GDM1 (cell line): ENCODE measurements around the gene FNTB.

ENCODE experiments used
- DNase-seq: peaks from one replicate; lab custom pipeline; 2025; lab: John Stamatoyannopoulos, UW

The FNTB gene

DNA sequence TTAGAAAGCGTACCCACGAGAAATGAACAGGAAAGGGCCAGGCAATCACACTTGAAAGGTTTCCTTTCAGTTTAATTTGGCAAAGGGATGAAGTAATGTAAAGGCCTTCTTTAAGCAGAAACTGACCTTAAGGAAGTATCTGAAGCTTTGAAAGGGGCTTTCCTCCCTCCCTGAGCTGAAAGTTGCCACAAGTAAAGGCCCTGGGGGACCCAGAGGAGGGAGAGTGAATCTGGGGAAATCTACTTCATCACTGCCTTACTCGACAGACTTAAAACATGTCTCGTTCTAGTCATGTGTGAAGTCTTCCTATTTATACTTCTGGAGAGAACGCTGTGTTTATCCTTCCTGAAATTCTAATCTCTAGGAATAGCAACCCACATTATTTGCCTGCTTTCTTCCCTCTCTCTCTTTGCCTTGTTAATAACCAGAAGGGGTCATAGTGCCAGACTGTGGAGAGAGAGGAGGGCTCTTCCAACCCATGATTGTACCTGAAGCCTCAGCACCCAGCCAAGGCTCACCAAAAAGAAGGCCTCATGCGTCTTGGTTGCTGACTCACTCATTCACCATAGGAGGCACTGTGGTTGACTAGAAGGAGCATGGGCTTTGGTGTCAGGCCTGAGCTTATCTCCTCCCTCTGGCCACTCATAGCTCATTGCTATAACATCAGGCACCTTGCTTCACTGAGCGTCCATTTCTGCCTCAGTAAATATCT lies 33.9 kb upstream of the FNTB start:
- no peak for DNase-seq

DNA sequence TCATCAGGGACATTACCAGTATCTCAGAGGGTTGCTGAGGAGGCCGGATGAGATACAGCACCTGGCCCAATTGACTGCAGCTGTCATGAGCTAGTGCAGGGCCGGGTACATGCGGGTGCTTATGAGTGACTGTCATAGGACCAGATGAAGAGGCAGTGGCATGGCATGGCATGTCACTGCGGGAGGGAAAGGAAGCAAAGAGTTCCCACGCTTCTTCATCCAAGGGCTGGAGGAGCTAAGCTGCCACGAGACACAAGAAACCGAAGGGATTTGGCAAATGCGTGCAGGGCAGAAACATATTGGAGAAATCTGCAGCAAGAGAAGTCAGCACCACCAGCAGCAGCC lies 33.4 kb upstream of the FNTB start:
- no peak for DNase-seq

DNA sequence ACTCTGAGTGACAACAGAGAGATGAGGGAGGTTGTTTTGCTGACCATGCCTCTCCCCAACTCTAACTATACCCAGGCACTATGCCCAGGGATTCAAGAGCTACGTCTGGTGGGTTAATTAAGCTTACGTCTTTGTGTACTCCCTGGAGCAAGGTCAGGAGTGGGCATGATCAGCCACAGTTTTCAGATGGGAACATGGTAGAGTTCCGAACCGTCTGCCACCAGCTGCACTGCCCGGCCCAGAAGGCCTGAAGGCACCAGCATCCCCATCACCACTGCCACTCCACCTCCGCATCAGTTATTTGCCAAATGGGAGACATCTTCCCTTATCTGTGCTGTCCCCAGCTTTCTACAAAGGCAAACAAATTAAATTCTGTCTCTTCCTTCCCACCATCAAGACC lies 33.0 kb upstream of the FNTB start:
- DNase-seq: no peak

DNA sequence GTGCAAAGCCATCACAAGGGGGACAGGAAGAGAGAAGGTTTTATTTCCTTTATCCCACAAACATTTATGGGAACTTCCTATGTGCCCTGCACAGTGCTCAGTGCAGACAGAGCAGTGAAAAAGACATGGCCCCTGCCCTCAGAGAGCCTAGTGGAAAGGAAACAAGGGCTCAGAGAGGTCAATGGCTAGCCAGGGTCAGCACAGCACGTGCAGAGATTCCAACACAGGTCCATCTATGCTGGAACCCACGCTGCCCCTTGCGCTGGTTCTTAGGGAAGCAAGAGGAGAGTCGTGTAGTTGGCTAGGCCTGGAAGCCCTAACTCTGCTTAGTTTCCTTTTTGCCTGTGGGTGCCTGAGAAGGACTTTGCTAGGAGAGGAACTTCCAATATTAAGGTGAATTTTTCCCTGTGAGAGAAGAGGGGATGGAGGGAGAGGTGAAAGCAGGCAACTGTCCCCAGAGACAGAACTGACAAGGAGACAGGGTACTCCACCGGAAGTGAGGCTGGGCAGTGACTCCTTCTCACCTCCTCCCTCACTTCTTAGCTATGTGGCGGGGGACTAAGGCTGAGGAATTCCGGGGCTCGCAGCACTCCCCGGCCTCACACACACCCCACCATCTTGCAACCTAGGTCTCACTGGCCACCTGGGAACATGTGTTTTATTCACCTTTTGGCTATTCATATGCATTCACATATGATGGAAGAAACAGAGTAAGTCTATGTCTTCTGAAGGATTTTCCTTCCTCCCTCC lies 32.0 kb upstream of the FNTB start:
- DNase-seq: no peak

DNA sequence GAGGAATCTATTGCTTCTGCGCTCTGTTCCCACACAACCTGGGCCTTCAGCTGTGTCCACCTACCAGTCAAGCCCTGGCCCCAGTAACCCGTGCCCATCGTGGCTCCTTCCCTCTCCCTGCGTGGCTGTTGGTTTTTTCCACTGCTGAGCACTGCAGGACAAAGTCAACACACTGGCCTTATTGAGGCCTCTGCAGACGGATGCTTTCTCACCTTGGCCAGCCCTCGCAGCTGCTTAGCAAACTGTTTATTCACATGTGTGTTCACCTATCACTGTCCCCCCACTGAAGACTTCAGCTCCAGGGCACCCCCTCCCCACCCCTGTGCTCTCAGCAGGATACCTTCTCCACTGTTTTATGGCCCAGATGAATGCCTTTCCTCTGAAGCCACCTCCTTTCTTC lies 31.4 kb upstream of the FNTB start:
- DNase-seq: no peak

- DNase-seq: no peak
These were observed 29.8 kb upstream of the FNTB start for GRCh38 chr14:64956697-64957406.

DNA sequence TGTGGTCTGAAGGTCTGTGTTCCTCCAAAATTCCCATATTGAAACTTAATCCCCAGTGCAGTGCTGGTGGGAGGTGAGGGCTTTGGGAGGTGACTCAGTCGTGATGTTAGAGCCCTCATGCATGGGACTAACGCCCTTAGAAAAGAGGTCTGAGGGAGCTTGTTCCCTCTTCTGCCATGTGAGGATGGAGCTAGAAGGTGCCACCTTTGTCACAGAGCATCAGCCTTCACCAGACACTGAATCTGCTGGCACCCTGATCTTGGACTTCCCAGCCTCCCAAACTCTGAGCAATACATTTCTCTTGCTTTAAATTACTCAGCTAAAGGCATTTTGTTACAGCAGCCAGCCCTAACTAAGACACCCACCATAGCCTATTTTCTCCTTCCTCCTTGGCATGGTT lies 28.5 kb upstream of the FNTB start:
- no peak for DNase-seq

DNA sequence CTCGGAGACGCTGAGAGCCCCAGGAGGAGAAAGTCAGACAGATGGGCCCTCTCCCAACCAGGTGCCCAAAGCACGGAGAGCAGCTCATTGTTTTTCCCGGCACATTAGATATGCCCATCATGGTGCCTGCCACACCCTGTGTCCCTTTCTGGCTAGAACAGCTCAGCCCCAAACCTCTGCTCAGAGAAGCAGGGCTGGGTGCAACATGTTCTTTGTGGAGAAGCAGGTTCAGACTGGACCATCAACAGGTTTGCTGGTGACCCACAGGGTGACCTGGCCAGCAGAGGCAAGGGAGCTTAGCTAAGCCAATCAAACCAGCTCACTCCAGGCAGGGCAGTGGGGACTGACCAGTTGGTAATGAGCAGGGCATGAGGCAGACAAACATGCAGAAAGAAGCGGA lies 28.0 kb upstream of the FNTB start:
- DNase-seq: no peak

DNA sequence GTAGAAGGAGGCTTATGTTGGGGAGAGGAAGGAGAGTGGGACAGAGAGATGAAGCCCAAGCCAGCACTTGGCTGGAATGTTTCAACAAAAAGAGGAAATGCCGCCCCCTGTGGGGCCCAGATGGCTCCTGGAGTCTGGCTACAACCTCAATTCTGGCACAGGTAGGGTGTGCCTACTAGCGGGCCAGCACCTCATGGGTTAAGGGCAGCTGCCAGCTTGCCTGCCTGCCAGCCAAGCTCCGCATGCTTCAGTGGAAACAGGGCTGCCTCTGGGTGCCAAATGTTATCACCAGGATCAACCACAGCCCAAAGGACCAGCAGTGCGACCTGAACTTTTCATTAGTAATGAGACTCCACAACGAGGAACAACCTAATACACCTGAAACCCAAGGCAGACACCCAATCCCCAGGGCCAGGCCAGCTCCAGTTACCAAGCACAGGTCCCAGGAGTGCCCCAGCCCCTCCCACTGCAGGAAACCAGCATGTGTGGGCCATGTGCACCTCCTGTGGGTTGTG lies 25.9 kb upstream of the FNTB start:
- DNase-seq: no peak

DNA sequence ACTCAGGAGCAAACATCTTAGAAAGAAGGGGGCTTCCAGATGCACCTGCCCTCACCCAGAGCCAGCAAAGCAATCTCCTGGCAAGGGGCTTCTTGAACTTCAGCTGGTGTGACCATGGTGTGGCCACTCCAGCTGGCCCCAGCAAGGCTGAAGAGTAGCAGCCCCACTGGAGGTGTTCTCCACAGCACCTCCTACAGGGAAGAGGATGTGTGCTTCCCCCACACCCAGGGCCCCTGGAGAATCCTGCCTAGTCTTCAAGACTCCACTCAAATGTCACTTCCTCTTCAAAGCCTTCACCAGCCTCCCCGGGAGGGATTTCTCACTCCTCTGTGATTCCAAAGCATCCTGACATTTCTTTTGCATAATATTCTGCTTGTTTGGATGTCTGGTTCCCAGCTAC lies 23.1 kb upstream of the FNTB start:
- no peak for DNase-seq

DNA sequence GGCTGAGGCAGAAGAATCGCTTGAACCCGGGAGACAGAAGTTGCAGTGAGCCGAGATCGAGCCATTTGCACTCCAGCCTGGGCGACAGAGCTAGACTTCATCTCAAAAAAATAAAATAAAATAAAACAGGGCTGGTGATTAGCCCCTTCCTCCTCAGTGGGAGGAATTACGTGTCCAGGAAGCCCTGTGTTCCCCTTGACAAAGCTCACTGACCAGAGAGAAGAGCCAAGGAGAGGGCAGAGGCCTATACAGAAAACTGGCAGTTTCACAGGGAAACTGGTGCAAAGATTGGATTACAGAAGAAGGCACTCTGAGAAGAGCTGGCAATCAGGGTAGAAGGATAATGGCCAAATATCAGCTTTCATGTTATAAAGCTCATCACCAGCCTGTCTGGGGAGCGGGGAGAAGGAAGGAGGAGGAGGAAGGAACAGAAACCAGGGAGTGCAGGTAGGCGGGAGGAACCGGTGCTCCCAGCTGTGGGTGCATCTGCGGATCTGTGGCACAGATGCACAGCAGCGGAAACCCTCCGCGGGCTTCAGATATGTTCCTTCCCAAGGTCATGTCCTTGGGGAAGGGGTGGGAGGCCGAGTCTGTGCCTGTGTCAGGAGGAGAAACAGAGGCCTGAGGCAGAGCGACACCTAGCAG lies 21.2 kb upstream of the FNTB start:
- DNase-seq: no peak

GRCh38 chr14:64966976-64967375 lies 19.7 kb upstream of the FNTB start:
- DNase-seq: no peak

DNA sequence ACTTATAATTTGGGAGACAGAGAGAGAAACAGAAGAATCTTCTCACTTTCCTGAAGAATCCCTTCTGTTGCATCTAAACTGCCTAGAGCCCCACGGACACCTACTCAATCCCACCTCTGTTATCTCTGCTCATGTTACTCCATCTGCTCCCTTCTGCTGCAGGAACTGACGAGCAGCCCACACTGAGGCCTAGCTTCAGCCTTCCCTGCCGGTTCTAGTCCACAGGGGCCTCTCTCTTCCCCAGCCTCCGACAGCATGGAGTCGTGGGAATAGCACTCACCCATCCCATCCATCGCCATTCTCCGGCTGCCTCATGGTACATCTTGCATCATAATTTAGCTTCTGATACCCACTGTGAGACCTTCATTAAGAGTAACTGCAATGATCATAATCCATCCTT lies 18.5 kb upstream of the FNTB start:
- DNase-seq: no peak

- no peak for DNase-seq
These were observed 18.0 kb upstream of the FNTB start for GRCh38 chr14:64968651-64969050.

DNA sequence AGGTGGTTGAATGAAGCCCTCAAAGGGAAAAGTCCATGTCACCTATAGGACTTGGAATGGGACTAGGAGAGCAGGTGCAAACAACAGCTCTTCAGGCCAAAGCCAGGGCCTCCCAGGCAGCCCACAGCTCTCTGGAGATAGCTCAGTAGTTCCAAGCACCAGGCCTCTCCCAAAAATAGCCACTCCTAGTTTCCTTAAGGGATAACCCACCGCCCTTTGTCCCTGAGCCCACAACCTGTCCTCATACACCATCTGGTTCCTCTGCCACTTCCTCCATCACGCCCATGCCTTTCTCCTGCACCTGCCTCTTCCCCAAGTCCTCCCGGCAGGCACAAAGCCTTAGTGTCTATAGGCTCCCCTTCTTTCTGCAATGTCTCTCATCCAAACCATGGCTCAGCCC lies 16.7 kb upstream of the FNTB start:
- peak; percentile 18 for DNase-seq

GRCh38 chr14:64970776-64971477 lies 15.8 kb upstream of the FNTB start:
- DNase-seq: no peak

DNA sequence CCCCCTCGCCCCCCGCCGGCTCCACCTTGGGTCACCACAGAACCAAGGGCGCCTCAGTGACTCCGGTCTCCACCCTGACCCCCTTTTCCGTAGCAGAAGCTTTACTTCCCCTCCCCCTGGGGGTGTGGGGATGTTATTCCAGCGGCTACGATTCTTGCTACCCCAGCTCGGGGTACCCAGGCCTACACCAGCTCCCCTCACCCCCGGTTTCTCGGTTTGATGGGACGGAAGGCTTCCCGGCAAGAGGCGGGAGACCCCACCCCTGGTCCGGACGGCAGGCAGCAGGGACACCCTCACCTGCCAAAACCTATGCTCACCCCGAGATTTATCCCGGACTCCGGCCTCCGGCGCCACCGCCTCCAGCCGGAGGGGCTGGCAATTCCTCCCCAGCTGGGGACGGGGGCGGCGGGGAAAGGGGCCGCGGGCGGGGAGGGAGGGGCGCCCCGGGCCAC lies 15.2 kb upstream of the FNTB start:
- DNase-seq: no peak

DNA sequence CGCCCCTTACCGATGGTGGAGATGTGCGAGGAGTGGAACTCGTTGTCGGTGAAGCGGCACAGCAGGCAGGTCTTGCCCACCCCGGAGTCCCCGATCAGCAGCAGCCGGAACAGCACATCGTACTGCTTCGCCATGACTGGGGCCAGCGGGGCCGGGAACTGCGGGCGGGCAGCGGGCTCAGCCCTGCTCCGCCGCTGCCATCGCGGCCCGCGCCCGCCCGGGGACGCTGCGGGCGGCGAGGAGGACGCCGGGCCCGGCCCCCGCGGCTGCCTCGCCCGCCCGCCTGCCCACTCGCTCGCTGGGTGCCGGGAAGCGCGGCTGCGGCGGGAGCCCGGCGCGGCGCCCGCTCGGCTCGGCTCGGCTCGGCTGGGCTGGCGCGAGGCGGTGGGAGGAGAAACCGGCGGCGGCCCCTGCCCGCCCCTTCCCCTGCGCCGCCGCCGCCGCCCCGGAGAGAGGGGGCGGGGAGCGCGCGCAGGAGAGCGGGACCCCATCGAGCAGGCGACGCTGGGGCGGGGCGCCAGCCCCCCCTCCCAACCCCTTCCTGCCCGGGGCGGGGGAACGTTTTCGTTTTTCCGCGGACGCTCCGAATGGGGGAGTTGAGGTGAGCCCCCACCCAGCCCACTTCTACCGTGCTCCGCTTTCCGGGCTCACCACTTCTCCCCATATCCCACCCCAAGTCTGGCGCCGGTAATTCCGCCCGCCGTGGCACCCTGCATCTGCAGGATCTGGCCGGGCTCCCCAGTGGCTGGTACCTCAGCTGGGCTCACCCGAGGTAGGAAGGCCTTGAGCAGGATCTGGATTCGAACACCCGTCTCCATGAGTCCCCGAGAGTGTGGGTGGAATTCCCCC lies 14.5 kb upstream of the FNTB start, which contains the start of gene RAB15:
TSS of gene RAB15 (minus strand) at position 394 of the 849 bp plus-strand sequence. CDS start at position 134, 260 bp downstream.
- peak; percentile 59 for DNase-seq

DNA sequence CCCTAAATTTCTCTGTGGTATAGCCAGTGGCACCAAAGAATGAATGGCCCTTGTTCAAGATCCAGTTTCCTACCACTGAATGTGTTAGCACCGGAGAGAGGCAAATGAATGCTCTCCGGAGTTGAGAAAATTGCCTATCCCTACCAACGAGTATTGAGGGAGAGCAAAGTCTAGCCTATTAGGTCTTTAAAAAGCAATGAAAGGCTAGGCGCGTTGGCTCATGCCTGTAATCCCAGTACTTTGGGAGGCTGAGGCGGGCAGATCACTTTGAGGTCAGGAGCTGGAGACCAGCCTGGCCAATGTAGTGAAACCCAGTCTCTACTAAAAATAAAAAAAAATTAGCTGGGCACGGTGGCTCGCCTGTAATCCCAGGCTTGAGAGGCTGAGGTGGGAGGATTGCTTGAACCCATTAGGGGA lies 13.7 kb upstream of the FNTB start:
- DNase-seq: no peak

DNA sequence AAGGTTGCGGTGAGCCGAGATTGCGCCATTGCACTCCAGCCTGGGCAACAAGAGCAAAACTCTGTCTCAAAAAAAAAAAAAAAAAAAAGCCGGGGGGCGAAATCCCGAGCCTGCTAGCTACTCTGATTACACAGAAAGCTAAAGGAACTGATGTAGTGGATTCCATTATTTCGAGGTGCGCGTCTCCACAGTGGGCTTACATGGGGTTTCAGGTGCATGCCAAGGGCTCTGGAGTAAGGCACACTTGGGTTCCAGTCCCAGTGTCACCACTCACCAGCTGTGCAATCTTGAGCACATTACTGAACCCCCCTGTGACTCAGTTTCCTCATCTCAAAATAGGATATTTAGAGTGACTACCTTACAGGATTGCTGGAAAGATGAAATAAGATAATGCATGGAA lies 12.9 kb upstream of the FNTB start:
- DNase-seq: no peak

GRCh38 chr14:64974563-64974962 lies 12.1 kb upstream of the FNTB start:
- DNase-seq: no peak
